PFSK-1 (cell line): ENCODE data around the gene E2F3. TPM values are rescaled to one million over a fixed set of nuclear protein-coding genes. Genes with fewer than 3 reads are reported as not detected.

Source experiments
- FOXP2 ChIP-seq: optimal IDR thresholded peaks from 2 replicates; pipeline ENCODE3; 2011; ENCODE audit warnings: borderline replicate concordance, control low read depth, inconsistent platforms; ENCODE audit not compliant: insufficient read depth; ENCODE audit errors: extremely low read length, extremely low read depth
- POLR2AphosphoS5 ChIP-seq: IDR thresholded peaks from 2 replicates; pipeline ENCODE4 v1.6.1; 2012; ENCODE audit warnings: low read depth, mild to moderate bottlenecking, control low read depth, low read length, moderate library complexity
- REST ChIP-seq, 2 experiments: IDR thresholded peaks; 2 replicates each; pipeline versions ENCODE4 v1.6.1 to v1.8.0; 2011 to 2012; ENCODE audit warnings: low read depth in 2 of 2, low read length in 2 of 2, control low read depth in 1 of 2, inconsistent platforms in 1 of 2, mild to moderate bottlenecking in 1 of 2, moderate library complexity in 1 of 2; ENCODE audit not compliant: insufficient read depth in 1 of 2
- SIN3A ChIP-seq: IDR thresholded peaks from 2 replicates; pipeline ENCODE4 v1.6.1; 2012; ENCODE audit warnings: mild to moderate bottlenecking, low read length, moderate library complexity, borderline replicate concordance; ENCODE audit not compliant: insufficient read depth
- TAF1 ChIP-seq: IDR thresholded peaks from 2 replicates; pipeline ENCODE4 v1.6.1; 2012; ENCODE audit warnings: low read length, control low read depth, borderline replicate concordance; ENCODE audit not compliant: insufficient read depth
- polyA plus RNA-seq: library from polyadenylated mRNA; unstranded; fragments of >200 nt; gene quantifications from one replicate; pipeline ENCODE4 v1.2.1, GENCODE V29; 2012; ENCODE audit warnings: low read depth, missing spikeins; ENCODE audit not compliant: insufficient read length

The E2F3 gene
- polyA plus RNA-seq = 11.1 TPM

GRCh38 chr6:20401205-20402091 is at the start of gene E2F3:
Gene E2F3 (plus strand): TSS chr6:20401879. CDS start chr6:20402233, 354 bp downstream.
- peak in 1 of 2 experiments; percentile 71; a peak in 2 of 4 replicates for TF ChIP-seq REST (IDR thresholded peaks at IDR 0.05; ENCODE audit: insufficient read depth in 1 of 2, low read depth in 2 of 2, low read length in 2 of 2)
- TF ChIP-seq TAF1 = peak; percentile 90
- TF ChIP-seq POLR2AphosphoS5 = peak; percentile 93
- peak; percentile 99 for TF ChIP-seq SIN3A
- no peak for TF ChIP-seq FOXP2

GRCh38 chr6:20352346-20352745 is 49.3 kb upstream of the E2F3 start:
- no peak for TF ChIP-seq FOXP2
- TF ChIP-seq POLR2AphosphoS5 = no peak
- no peak for TF ChIP-seq SIN3A
- TF ChIP-seq REST (IDR thresholded peaks at IDR 0.05; ENCODE audit: insufficient read depth in 1 of 2, low read depth in 2 of 2, low read length in 2 of 2) = no peak
- no peak for TF ChIP-seq TAF1

- no peak for TF ChIP-seq SIN3A
- TF ChIP-seq TAF1 = no peak
- no peak for TF ChIP-seq FOXP2
- no peak for TF ChIP-seq POLR2AphosphoS5
- no peak for TF ChIP-seq REST (IDR thresholded peaks at IDR 0.05; ENCODE audit: insufficient read depth in 1 of 2, low read depth in 2 of 2, low read length in 2 of 2)
Observed at GRCh38 chr6:20353134-20353533, 48.5 kb upstream of the E2F3 start.

- TF ChIP-seq REST (IDR thresholded peaks at IDR 0.05; ENCODE audit: insufficient read depth in 1 of 2, low read depth in 2 of 2, low read length in 2 of 2) (no peak), SIN3A (no peak), POLR2AphosphoS5 (no peak), TAF1 (no peak), FOXP2 (no peak)
Observed at GRCh38 chr6:20354366-20354765, 47.3 kb upstream of the E2F3 start.
